Measurements from ENCODE around the gene MATN1.

- TF ChIP-seq CSDC2 (CRISPR knock-in tag; IDR thresholded peaks at IDR 0.05) (no peak), PPARA (CRISPR knock-in tag; IDR thresholded peaks at IDR 0.05; ENCODE audit: borderline replicate concordance) (no peak), SNAI2 (CRISPR knock-in tag; IDR thresholded peaks at IDR 0.05) (no peak), ZC3H10 (CRISPR knock-in tag; IDR thresholded peaks at IDR 0.05) (no peak), TOX (CRISPR knock-in tag; IDR thresholded peaks at IDR 0.05; ENCODE audit: borderline replicate concordance) (no peak), ZFP30 (CRISPR knock-in tag; IDR thresholded peaks at IDR 0.05) (no peak)
- TF ChIP-seq, protein P1, sequence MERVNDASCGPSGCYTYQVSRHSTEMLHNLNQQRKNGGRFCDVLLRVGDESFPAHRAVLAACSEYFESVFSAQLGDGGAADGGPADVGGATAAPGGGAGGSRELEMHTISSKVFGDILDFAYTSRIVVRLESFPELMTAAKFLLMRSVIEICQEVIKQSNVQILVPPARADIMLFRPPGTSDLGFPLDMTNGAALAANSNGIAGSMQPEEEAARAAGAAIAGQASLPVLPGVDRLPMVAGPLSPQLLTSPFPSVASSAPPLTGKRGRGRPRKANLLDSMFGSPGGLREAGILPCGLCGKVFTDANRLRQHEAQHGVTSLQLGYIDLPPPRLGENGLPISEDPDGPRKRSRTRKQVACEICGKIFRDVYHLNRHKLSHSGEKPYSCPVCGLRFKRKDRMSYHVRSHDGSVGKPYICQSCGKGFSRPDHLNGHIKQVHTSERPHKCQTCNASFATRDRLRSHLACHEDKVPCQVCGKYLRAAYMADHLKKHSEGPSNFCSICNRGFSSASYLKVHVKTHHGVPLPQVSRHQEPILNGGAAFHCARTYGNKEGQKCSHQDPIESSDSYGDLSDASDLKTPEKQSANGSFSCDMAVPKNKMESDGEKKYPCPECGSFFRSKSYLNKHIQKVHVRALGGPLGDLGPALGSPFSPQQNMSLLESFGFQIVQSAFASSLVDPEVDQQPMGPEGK (CRISPR knock-in tag; IDR thresholded peaks at IDR 0.05; ENCODE audit: borderline replicate concordance): no peak
Measured at GRCh38 chr1:30757352-30758120, 34.2 kb upstream of the MATN1 start, which contains the start of gene LAPTM5.

Data from SK-N-SH treated with all-trans-retinoic acid at 6 μM for 48 hours (cell line).